ENCODE measurements around the gene BBS2.
"Not testable (repeated sequence)": the region's sequence is repeated elsewhere in the genome, so short reads cannot be mapped to it uniquely, and the experiment has no call there.

Gene BBS2

DNA sequence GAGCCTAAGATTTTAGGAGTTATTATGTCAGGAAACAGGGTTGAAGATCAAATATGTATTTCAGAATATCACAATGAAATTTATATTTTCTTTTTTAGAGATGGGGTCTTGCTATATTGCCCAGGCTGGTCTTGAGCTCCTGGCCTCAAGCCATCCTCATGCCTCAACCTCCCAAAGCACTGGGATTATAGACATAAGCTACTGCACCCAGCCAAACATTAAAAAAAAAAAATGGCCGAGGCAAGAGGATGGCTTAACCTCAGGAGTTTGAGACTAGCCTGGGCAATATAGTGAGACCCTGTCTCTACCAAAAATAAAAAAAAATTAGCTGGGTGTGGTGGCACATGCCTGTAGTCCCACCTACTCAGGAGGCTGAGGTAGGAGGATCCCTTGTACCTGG, 31.0 kb downstream of the BBS2 start:
- H3K27ac ChIP-seq (ENCODE audit: extremely low read depth, low read depth, low read length); POLR2A ChIA-PET; CTCF ChIA-PET; H3K9me3 ChIP-seq (ENCODE audit: control insufficient read depth, insufficient read depth, low read depth, low read length); H3K4me3 ChIP-seq (ENCODE audit: low read depth, low read length); H3K4me1 ChIP-seq (ENCODE audit: control insufficient read depth, insufficient read depth, low read length): not testable (repeated sequence)
- H3K36me3 ChIP-seq (ENCODE audit: control insufficient read depth in 2 of 2, insufficient read depth in 1 of 2, low read length in 2 of 2), result peaks cover 9 to 15% of the 10 kb centered on the region in 2 experiments
- TF ChIP-seq ZNF121 (tag by site-specific recombination; IDR thresholded peaks at IDR 0.05), result peak; percentile 97

DNA sequence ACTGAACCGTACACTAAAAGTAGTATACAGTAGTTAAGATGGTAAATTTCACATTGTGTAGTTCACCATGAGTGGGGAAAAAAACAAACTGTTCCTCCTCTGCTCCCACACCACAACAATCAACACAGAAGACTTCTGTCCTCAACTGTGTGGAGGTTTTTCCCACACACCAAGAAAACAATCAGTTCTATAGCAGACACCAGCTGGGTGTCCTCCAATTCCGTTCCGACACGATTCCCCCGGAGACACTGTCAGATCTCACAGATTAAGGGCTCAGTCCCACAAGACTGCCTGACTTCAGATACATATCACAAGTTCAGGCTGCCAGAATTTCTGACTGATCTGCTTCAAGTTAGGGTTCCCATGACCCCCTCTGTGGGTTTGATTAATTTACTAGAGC, 31.8 kb downstream of the BBS2 start:
- ChIA-PET POLR2A (no interaction called here), CTCF (interaction anchor here (0.6 kb wide), 1 partner anchor 380 kb away, joined by 3 read pairs; no protein-coding TSS in a partner anchor)
- Histone ChIP-seq H3K9me3 (ENCODE audit: control insufficient read depth, insufficient read depth, low read depth, low read length) (no peaks in the 10 kb centered on the region), H3K27ac (ENCODE audit: extremely low read depth, low read depth, low read length) (no peak overlapping the region), H3K4me3 (ENCODE audit: low read depth, low read length) (no peak overlapping the region), H3K4me1 (ENCODE audit: control insufficient read depth, insufficient read depth, low read length) (no peaks in the 10 kb centered on the region), H3K36me3 (ENCODE audit: control insufficient read depth in 2 of 2, insufficient read depth in 1 of 2, low read length in 2 of 2) (peaks cover 9 to 20% of the 10 kb centered on the region in 2 experiments)
- no peak for TF ChIP-seq ZNF837 (tag by site-specific recombination; IDR thresholded peaks at IDR 0.05)
- no peak for TF ChIP-seq ZNF549 (tag by site-specific recombination; IDR thresholded peaks at IDR 0.05)
- no peak for TF ChIP-seq OVOL3 (tag by site-specific recombination; IDR thresholded peaks at IDR 0.05)
- TF ChIP-seq, protein P1, sequence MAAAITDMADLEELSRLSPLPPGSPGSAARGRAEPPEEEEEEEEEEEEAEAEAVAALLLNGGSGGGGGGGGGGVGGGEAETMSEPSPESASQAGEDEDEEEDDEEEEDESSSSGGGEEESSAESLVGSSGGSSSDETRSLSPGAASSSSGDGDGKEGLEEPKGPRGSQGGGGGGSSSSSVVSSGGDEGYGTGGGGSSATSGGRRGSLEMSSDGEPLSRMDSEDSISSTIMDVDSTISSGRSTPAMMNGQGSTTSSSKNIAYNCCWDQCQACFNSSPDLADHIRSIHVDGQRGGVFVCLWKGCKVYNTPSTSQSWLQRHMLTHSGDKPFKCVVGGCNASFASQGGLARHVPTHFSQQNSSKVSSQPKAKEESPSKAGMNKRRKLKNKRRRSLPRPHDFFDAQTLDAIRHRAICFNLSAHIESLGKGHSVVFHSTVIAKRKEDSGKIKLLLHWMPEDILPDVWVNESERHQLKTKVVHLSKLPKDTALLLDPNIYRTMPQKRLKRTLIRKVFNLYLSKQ (tag by site-specific recombination; IDR thresholded peaks at IDR 0.05; ENCODE audit: borderline replicate concordance), result no peak
- TF ChIP-seq ZNF140 (tag by site-specific recombination; IDR thresholded peaks at IDR 0.05), result no peak
- TF ChIP-seq ZNF138 (tag by site-specific recombination; IDR thresholded peaks at IDR 0.05; ENCODE audit: borderline replicate concordance), result no peak
- no peak for TF ChIP-seq ZNF302 (tag by site-specific recombination; IDR thresholded peaks at IDR 0.05; ENCODE audit: low read depth)
- no peak for TF ChIP-seq IKZF3 (tag by site-specific recombination; IDR thresholded peaks at IDR 0.05)
- TF ChIP-seq ZBTB17 (tag by site-specific recombination; IDR thresholded peaks at IDR 0.05), result no peak
- TF ChIP-seq ZNF48 (tag by site-specific recombination; IDR thresholded peaks at IDR 0.05), result no peak
- TF ChIP-seq, protein P2, sequence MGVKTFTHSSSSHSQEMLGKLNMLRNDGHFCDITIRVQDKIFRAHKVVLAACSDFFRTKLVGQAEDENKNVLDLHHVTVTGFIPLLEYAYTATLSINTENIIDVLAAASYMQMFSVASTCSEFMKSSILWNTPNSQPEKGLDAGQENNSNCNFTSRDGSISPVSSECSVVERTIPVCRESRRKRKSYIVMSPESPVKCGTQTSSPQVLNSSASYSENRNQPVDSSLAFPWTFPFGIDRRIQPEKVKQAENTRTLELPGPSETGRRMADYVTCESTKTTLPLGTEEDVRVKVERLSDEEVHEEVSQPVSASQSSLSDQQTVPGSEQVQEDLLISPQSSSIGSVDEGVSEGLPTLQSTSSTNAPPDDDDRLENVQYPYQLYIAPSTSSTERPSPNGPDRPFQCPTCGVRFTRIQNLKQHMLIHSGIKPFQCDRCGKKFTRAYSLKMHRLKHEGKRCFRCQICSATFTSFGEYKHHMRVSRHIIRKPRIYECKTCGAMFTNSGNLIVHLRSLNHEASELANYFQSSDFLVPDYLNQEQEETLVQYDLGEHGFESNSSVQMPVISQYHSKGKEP (tag by site-specific recombination; IDR thresholded peaks at IDR 0.05), result no peak
- TF ChIP-seq, protein P3, sequence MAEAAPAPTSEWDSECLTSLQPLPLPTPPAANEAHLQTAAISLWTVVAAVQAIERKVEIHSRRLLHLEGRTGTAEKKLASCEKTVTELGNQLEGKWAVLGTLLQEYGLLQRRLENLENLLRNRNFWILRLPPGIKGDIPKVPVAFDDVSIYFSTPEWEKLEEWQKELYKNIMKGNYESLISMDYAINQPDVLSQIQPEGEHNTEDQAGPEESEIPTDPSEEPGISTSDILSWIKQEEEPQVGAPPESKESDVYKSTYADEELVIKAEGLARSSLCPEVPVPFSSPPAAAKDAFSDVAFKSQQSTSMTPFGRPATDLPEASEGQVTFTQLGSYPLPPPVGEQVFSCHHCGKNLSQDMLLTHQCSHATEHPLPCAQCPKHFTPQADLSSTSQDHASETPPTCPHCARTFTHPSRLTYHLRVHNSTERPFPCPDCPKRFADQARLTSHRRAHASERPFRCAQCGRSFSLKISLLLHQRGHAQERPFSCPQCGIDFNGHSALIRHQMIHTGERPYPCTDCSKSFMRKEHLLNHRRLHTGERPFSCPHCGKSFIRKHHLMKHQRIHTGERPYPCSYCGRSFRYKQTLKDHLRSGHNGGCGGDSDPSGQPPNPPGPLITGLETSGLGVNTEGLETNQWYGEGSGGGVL (tag by site-specific recombination; IDR thresholded peaks at IDR 0.05), result no peak
- no peak for TF ChIP-seq ZNF571 (tag by site-specific recombination; IDR thresholded peaks at IDR 0.05)
- TF ChIP-seq ZNF394 (tag by site-specific recombination; IDR thresholded peaks at IDR 0.05; ENCODE audit: borderline replicate concordance), result no peak
- TF ChIP-seq ZNF2 (tag by site-specific recombination; IDR thresholded peaks at IDR 0.05), result no peak
- no peak for TF ChIP-seq ZNF596 (tag by site-specific recombination; IDR thresholded peaks at IDR 0.05)

DNA sequence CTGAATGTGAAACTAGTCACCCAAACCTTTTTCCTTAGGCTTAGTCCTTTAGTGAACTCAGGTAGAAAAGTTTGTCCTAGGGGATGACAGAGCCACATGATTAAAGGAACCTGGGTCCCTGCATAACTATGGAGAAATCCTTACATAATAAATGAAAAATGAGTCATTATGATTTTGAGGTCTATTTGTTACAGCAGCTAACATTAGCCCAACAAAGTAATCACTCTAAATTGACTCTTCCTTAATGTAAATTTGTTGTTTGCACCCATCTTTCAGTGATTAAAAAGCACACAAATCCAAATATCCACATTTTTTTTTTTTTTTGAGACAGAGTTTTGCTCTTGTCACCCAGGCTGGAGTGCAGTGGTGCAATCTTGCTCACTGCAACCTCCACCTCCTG, 36.4 kb downstream of the BBS2 start:
- Histone ChIP-seq H3K27ac (ENCODE audit: extremely low read depth, low read depth, low read length) (no peak overlapping the region), H3K4me1 (ENCODE audit: control insufficient read depth, insufficient read depth, low read length) (peaks cover 6% of the 10 kb centered on the region), H3K36me3 (ENCODE audit: control insufficient read depth in 2 of 2, insufficient read depth in 1 of 2, low read length in 2 of 2) (peaks cover 9 to 38% of the 10 kb centered on the region in 2 experiments), H3K4me3 (ENCODE audit: low read depth, low read length) (no peak overlapping the region), H3K9me3 (ENCODE audit: control insufficient read depth, insufficient read depth, low read depth, low read length) (no peaks in the 10 kb centered on the region)
- CTCF ChIA-PET, result no interaction called here
- TF ChIP-seq ZNF169 (tag by site-specific recombination; IDR thresholded peaks at IDR 0.05), result no peak
- no peak for TF ChIP-seq MZF1 (tag by site-specific recombination; IDR thresholded peaks at IDR 0.05; ENCODE audit: borderline replicate concordance)
- no peak for TF ChIP-seq ZNF274 (IDR thresholded peaks at IDR 0.05; ENCODE audit: low read length)
- no peak for TF ChIP-seq ZNF274 (tag by site-specific recombination; IDR thresholded peaks at IDR 0.05; ENCODE audit: borderline replicate concordance)
- no peak for TF ChIP-seq ZNF221 (tag by site-specific recombination; IDR thresholded peaks at IDR 0.05; ENCODE audit: borderline replicate concordance)
- TF ChIP-seq KLF16 (tag by site-specific recombination; IDR thresholded peaks at IDR 0.05), result no peak
- TF ChIP-seq ZNF777 (tag by site-specific recombination; IDR thresholded peaks at IDR 0.05; ENCODE audit: borderline replicate concordance), result no peak
- TF ChIP-seq ZNF529 (tag by site-specific recombination; IDR thresholded peaks at IDR 0.05; ENCODE audit: insufficient replicate concordance), result no peak
- TF ChIP-seq ZNF830 (tag by site-specific recombination; IDR thresholded peaks at IDR 0.05; ENCODE audit: low read depth), result no peak
- POLR2A ChIA-PET, result no interaction called here
